Measurements from ENCODE around the gene CARS2. TPM values are rescaled to one million over a fixed set of nuclear protein-coding genes. Genes with fewer than 3 reads are reported as not detected.

CARS2 gene
- total RNA-seq, 1 experiment from 2014 or later, result 31.9 TPM

DNA sequence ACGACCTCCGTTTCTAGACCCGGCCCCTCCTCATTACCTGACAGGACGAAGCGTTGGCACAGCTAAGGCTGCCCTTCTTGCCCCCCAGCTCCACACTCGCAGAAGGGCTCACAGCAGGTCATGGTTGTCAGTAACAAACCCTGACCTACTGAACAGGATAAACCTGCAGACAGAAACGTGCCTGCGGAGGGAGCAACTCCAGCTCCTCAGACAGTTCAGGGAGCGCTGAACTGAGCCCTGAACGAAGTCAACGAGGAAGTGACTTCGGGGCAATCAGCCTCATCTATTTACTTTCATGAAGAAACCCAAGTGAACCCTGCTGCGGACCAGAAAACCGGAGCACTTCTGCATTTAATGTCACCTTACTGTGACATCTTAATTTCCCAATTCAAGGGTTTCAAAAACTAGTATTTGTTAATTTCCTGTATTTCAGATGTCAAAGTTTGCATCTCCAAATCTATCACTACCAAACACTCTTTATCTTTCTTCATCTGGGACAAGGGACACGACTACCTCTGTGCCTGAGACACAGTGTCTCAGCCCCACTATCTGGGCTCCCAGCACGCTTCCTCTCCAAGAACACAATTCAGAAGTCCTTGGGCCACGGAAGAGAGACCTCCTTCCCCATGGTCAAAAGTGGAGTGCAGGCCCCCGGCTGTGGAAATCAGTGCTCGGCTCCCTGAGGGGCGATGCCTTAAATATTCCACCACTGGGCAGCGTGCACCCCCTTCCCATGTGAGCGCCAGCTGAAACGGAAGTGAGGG lies 40.2 kb downstream of the CARS2 start:
- CTCF ChIA-PET, result no interaction called here
- BruUV-seq (replicated peaks), result no TSS peak
- POLR2A ChIA-PET, result no interaction called here
- Histone ChIP-seq H3K27me3 (ENCODE audit: control insufficient read depth, insufficient read depth, low read length) (no peaks in the 10 kb centered on the region), H3K4me3 (ENCODE audit: low read depth in 2 of 2, low read length in 2 of 2) (no peak overlapping the region), H3K9me3 (ENCODE audit: control insufficient read depth, insufficient read depth, low read depth, low read length) (no peaks in the 10 kb centered on the region), H3K36me3 (ENCODE audit: control insufficient read depth, insufficient read depth, low read length) (no peaks in the 10 kb centered on the region), H3K27ac (ENCODE audit: low read length) (no peak overlapping the region), H3K4me1 (ENCODE audit: control insufficient read depth, insufficient read depth, low read length) (no peaks in the 10 kb centered on the region)
- ATAC-seq, result no peak
- in situ Hi-C loops (cut with HindIII; ENCODE audit: low pct_unique_long_range_greater_than_20kb, low sequenced_read_pairs), result no loop called here
- TF ChIP-seq SIN3A (IDR thresholded peaks at IDR 0.05; ENCODE audit: borderline replicate concordance, insufficient read depth, low read depth, low read length) (no peak), TCF7L2 (IDR thresholded peaks at IDR 0.05; ENCODE audit: low read depth, low read length) (no peak)
- TF ChIP-seq, protein P1, sequence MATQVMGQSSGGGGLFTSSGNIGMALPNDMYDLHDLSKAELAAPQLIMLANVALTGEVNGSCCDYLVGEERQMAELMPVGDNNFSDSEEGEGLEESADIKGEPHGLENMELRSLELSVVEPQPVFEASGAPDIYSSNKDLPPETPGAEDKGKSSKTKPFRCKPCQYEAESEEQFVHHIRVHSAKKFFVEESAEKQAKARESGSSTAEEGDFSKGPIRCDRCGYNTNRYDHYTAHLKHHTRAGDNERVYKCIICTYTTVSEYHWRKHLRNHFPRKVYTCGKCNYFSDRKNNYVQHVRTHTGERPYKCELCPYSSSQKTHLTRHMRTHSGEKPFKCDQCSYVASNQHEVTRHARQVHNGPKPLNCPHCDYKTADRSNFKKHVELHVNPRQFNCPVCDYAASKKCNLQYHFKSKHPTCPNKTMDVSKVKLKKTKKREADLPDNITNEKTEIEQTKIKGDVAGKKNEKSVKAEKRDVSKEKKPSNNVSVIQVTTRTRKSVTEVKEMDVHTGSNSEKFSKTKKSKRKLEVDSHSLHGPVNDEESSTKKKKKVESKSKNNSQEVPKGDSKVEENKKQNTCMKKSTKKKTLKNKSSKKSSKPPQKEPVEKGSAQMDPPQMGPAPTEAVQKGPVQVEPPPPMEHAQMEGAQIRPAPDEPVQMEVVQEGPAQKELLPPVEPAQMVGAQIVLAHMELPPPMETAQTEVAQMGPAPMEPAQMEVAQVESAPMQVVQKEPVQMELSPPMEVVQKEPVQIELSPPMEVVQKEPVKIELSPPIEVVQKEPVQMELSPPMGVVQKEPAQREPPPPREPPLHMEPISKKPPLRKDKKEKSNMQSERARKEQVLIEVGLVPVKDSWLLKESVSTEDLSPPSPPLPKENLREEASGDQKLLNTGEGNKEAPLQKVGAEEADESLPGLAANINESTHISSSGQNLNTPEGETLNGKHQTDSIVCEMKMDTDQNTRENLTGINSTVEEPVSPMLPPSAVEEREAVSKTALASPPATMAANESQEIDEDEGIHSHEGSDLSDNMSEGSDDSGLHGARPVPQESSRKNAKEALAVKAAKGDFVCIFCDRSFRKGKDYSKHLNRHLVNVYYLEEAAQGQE (IDR thresholded peaks at IDR 0.05; ENCODE audit: insufficient read depth in 1 of 2, low read depth in 2 of 2, low read length in 1 of 2), result no peak
- TF ChIP-seq, protein P2, sequence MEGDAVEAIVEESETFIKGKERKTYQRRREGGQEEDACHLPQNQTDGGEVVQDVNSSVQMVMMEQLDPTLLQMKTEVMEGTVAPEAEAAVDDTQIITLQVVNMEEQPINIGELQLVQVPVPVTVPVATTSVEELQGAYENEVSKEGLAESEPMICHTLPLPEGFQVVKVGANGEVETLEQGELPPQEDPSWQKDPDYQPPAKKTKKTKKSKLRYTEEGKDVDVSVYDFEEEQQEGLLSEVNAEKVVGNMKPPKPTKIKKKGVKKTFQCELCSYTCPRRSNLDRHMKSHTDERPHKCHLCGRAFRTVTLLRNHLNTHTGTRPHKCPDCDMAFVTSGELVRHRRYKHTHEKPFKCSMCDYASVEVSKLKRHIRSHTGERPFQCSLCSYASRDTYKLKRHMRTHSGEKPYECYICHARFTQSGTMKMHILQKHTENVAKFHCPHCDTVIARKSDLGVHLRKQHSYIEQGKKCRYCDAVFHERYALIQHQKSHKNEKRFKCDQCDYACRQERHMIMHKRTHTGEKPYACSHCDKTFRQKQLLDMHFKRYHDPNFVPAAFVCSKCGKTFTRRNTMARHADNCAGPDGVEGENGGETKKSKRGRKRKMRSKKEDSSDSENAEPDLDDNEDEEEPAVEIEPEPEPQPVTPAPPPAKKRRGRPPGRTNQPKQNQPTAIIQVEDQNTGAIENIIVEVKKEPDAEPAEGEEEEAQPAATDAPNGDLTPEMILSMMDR (IDR thresholded peaks at IDR 0.05), result no peak
- intact Hi-C loops (cut with micrococcal nuclease; ENCODE audit: unreplicated experiment), result no loop called here
- DNase-seq (ENCODE audit: low read depth, low spot score), result no peak

DNA sequence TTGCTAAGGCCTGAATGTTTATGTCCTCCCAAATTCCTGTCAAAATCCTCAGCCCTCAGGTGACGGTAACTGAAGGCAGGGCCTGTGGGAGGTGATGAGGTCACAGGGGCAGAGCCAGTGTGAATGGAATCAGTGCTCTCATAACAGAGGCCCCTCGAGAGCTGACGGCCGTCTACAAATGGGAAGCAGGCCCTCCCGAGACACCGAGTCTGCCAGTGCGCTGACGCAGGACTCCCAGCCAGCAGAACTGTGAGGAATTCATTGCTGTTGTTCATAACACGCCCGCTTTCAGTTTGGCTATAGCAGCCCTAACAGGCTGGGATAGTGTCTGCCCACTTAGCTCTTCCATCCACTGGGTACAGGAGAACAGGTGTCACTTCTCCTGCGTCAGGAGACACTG lies 41.2 kb downstream of the CARS2 start:
- H3K27me3 ChIP-seq (ENCODE audit: control insufficient read depth, insufficient read depth, low read length), result no peaks in the 10 kb centered on the region
- POLR2A ChIA-PET, result no interaction called here
- in situ Hi-C loops (cut with HindIII; ENCODE audit: low pct_unique_long_range_greater_than_20kb, low sequenced_read_pairs) (no loop called here), intact Hi-C loops (cut with micrococcal nuclease; ENCODE audit: unreplicated experiment) (no loop called here)
- ATAC-seq, result no peak
- CTCF ChIA-PET, result no interaction called here
- TF ChIP-seq, protein P2 (IDR thresholded peaks at IDR 0.05), result no peak
- TF ChIP-seq TCF7L2 (IDR thresholded peaks at IDR 0.05; ENCODE audit: low read depth, low read length) (no peak), POLR2AphosphoS5 (IDR thresholded peaks at IDR 0.05; ENCODE audit: low read depth, low read length) (no peak), SIN3A (IDR thresholded peaks at IDR 0.05; ENCODE audit: borderline replicate concordance, insufficient read depth, low read depth, low read length) (no peak)
- TF ChIP-seq, protein P1 (IDR thresholded peaks at IDR 0.05; ENCODE audit: insufficient read depth in 1 of 2, low read depth in 2 of 2, low read length in 1 of 2), result no peak
- no peaks in the 10 kb centered on the region for H3K9me3 ChIP-seq (ENCODE audit: control insufficient read depth, insufficient read depth, low read depth, low read length)
- DNase-seq (ENCODE audit: low read depth, low spot score), result no peak
- no peaks in the 10 kb centered on the region for H3K36me3 ChIP-seq (ENCODE audit: control insufficient read depth, insufficient read depth, low read length)
- H3K4me3 ChIP-seq (ENCODE audit: low read depth in 2 of 2, low read length in 2 of 2), result no peak overlapping the region
- no TSS peak for BruUV-seq (replicated peaks)
- H3K4me1 ChIP-seq (ENCODE audit: control insufficient read depth, insufficient read depth, low read length), result no peaks in the 10 kb centered on the region
- H3K27ac ChIP-seq (ENCODE audit: low read length), result no peak overlapping the region
